K562 (cell line): ENCODE data around the gene FMN1. TPM values are rescaled to one million over a fixed set of nuclear protein-coding genes. Genes with fewer than 3 reads are reported as not detected.

ENCODE experiments used
- ATAC-seq: fragments of 200-7000 bp; cut with Tn5 transposase; 3 replicates; pipeline ENCODE4 v1.9.1; 2020; ENCODE audit warnings: moderate library complexity
- BruUV-seq: library from RNA; stranded (reverse); fragments of 400-500 nt; replicated peaks from 2 replicates; lab custom pipeline; 2021; lab: Mats Ljungman, UMichigan
- CTCF ChIA-PET: fragments of 300-600 bp; formaldehyde crosslinking; extraction: SDS; loops from one replicate; lab custom pipeline; 2021; ENCODE audit warnings: low intra/inter-chr PET ratio; lab: Yijun Ruan, JAX
- POLR2A ChIA-PET: fragments of 300-600, 350-650 bp; sonication (Branson Sonifier 250); formaldehyde crosslinking; extraction: SDS; loops from one replicate; lab custom pipeline; 2021; ENCODE audit warnings: antibody characterized with exemption, inconsistent platforms; lab: Yijun Ruan, JAX
- DNase-seq, 4 experiments: peaks; one replicate each; pipeline versions ENCODE4 v3.0.0 to v3.0.0-alpha.2; 2011 to 2018; ENCODE audit warnings: low spot score in 3 of 4, mixed read lengths in 3 of 4; ENCODE audit errors: extremely low read depth in 1 of 4
- FAIRE-seq: peaks from 2 replicates; lab custom pipeline; 2011; peaks lifted over from hg19 to GRCh38; lab: Jason Lieb, UNC
- H2AFZ ChIP-seq: 2 replicates; pipeline ENCODE4 v1.6.0; 2011; ENCODE audit warnings: low read depth, low read length, control low read depth, inconsistent platforms
- H3K27ac ChIP-seq: fragments of 200-600 bp; 3 replicates; pipeline ENCODE4 v1.8.0; 2011; ENCODE audit warnings: low read depth, mild to moderate bottlenecking, control low read depth, inconsistent platforms, low read length, moderate library complexity, mixed read lengths; ENCODE audit errors: extremely low read depth
- H3K27me3 ChIP-seq, 2 experiments: fragments of 300-600 bp in 1 of 2; 2 replicates in 1 of 2; 3 replicates in 1 of 2; pipeline versions ENCODE4 v1.6.0 to v1.8.0; 2011; ENCODE audit warnings: inconsistent platforms in 2 of 2, low read length in 2 of 2, mild to moderate bottlenecking in 1 of 2, mixed read lengths in 1 of 2, moderate library complexity in 1 of 2; ENCODE audit not compliant: control insufficient read depth in 2 of 2, insufficient read depth in 2 of 2
- H3K36me3 ChIP-seq: fragments of 300-600 bp; 3 replicates; pipeline ENCODE4 v1.8.0; 2011; ENCODE audit warnings: mild to moderate bottlenecking, low read length, inconsistent platforms; ENCODE audit not compliant: control insufficient read depth, insufficient read depth
- H3K4me1 ChIP-seq, 2 experiments: fragments of 200-600 bp in 1 of 2; replicated peaks in 1 of 2; 2 replicates in 1 of 2; 3 replicates in 1 of 2; pipeline versions ENCODE4 v1.5.1 to v1.8.0; 2011; ENCODE audit warnings: inconsistent platforms in 2 of 2, low read length in 2 of 2, mild to moderate bottlenecking in 1 of 2, mixed read lengths in 1 of 2, moderate library complexity in 1 of 2; ENCODE audit not compliant: control insufficient read depth in 2 of 2, insufficient read depth in 2 of 2
- H3K4me2 ChIP-seq: 2 replicates; pipeline ENCODE4 v1.6.1; 2011; ENCODE audit warnings: low read length, control low read depth, inconsistent platforms, mixed read lengths; ENCODE audit not compliant: insufficient read depth
- H3K4me3 ChIP-seq: fragments of 200-600 bp; sonication (generic), shearing (Covaris generic); 2 replicates; pipeline ENCODE4 v1.5.1; 2016; ENCODE audit warnings: control low read depth, inconsistent platforms
- H3K79me2 ChIP-seq: fragments of 200-600 bp; 3 replicates; pipeline ENCODE4 v1.8.0; 2011; ENCODE audit warnings: low read length, inconsistent platforms; ENCODE audit not compliant: control insufficient read depth, insufficient read depth
- H3K9ac ChIP-seq, 2 experiments: 2 replicates each; pipeline versions ENCODE4 v1.6.0 to v1.6.1; 2011; ENCODE audit warnings: low read depth in 2 of 2, low read length in 2 of 2, control low read depth in 1 of 2, inconsistent platforms in 1 of 2, mild to moderate bottlenecking in 1 of 2, mixed read lengths in 1 of 2; ENCODE audit not compliant: insufficient read depth in 1 of 2
- H3K9me1 ChIP-seq: one replicate; pipeline ENCODE4 v1.6.0; 2011; ENCODE audit warnings: inconsistent platforms, mild to moderate bottlenecking, low read length, moderate library complexity; ENCODE audit not compliant: control insufficient read depth, insufficient read depth
- H3K9me3 ChIP-seq: replicated peaks from 2 replicates; pipeline ENCODE4 v1.5.1; 2011; ENCODE audit warnings: low read depth, low read length, inconsistent platforms; ENCODE audit not compliant: control insufficient read depth, insufficient read depth
- H4K20me1 ChIP-seq: replicated peaks from 2 replicates; pipeline ENCODE4 v1.6.1; 2011; ENCODE audit warnings: low read length, inconsistent platforms, mixed read lengths; ENCODE audit not compliant: control insufficient read depth, insufficient read depth
- DNMT1 ChIP-seq: fragments of 450-650 bp; IDR thresholded peaks from 2 replicates; pipeline ENCODE4 v1.6.1; 2016; ENCODE audit warnings: antibody characterized with exemption, mild to moderate bottlenecking
- ETV6 ChIP-seq, 3 experiments: fragments of 150-350 bp in 1 of 3; sonication (generic) in 1 of 3; formaldehyde crosslinking in 1 of 3; IDR thresholded peaks; 2 replicates each; pipeline versions ENCODE4 v1.6.1 to v1.8.0; 2014 to 2022; ENCODE audit warnings: borderline replicate concordance in 2 of 3, low read depth in 2 of 3, antibody characterized with exemption in 1 of 3, low read length in 1 of 3, mild to moderate bottlenecking in 1 of 3, missing genetic modification reagents in 1 of 3
- GABPB1 ChIP-seq: sonication (generic); formaldehyde crosslinking; IDR thresholded peaks from 2 replicates; pipeline ENCODE4 v1.8.0; 2022; ENCODE audit warnings: mild to moderate bottlenecking, missing genetic modification reagents
- HDAC3 ChIP-seq: fragments of 450-650 bp; IDR thresholded peaks from 2 replicates; pipeline ENCODE4 v1.6.1; 2018; ENCODE audit warnings: borderline replicate concordance, mild to moderate bottlenecking, moderate library complexity; ENCODE audit not compliant: partially characterized antibody
- HOXB6 ChIP-seq: fragments of 250-450 bp; sonication (Bioruptor Pico); IDR thresholded peaks from 2 replicates; pipeline ENCODE4 v1.5.1; 2022; ENCODE audit warnings: mild to moderate bottlenecking, borderline replicate concordance
- JUND ChIP-seq, 2 experiments: IDR thresholded peaks; 2 replicates in 1 of 2; 3 replicates in 1 of 2; pipeline ENCODE4 v1.6.1; 2011; ENCODE audit warnings: borderline replicate concordance in 2 of 2, low read depth in 2 of 2, low read length in 2 of 2, improper control_type of control experiment in 1 of 2, missing biosample characterization in 1 of 2, missing genetic modification characterization in 1 of 2, missing genetic modification reagents in 1 of 2
- MECOM ChIP-seq: fragments of 250-450 bp; sonication (Bioruptor Pico); IDR thresholded peaks from 2 replicates; pipeline ENCODE4 v1.8.0; 2022; ENCODE audit warnings: inconsistent platforms
- MYC ChIP-seq, 2 experiments: fragments of 250-450 bp in 1 of 2; sonication (Bioruptor Pico) in 1 of 2; IDR thresholded peaks; 2 replicates each; pipeline versions ENCODE4 v1.5.1 to v1.6.1; 2012 to 2021; ENCODE audit warnings: low read depth in 2 of 2, borderline replicate concordance in 1 of 2, improper control_type of control experiment in 1 of 2, low read length in 1 of 2, mild to moderate bottlenecking in 1 of 2, moderate library complexity in 1 of 2
- NCOA2 ChIP-seq, 2 experiments: fragments of 450-650 bp; IDR thresholded peaks; 2 replicates each; pipeline ENCODE4 v1.6.1; 2018; ENCODE audit warnings: mild to moderate bottlenecking in 2 of 2, moderate library complexity in 1 of 2; ENCODE audit not compliant: partially characterized antibody in 2 of 2
- RBM22 ChIP-seq: fragments of 200-400 bp; formaldehyde crosslinking; IDR thresholded peaks from 2 replicates; pipeline ENCODE4 v1.6.1; 2018; ENCODE audit warnings: low read length, low read depth; ENCODE audit not compliant: poor library complexity, severe bottlenecking
- SNIP1 ChIP-seq: fragments of 450-650 bp; IDR thresholded peaks from 2 replicates; pipeline ENCODE4 v1.7.1; 2017; ENCODE audit warnings: low read depth, mild to moderate bottlenecking
- TSHZ1 ChIP-seq: fragments of 250-450 bp; sonication (Bioruptor Pico); IDR thresholded peaks from 2 replicates; pipeline ENCODE4 v1.4.0; 2020; ENCODE audit warnings: mild to moderate bottlenecking, moderate library complexity
- ZNF146 ChIP-seq: IDR thresholded peaks from one replicate; pipeline ENCODE4 v1.6.1; 2018; ENCODE audit warnings: missing compliant biosample characterization; ENCODE audit not compliant: unreplicated experiment
- WGBS: fragments of 100-300 bp; shearing (Covaris generic); methylation state at CpG from one replicate; pipeline ENCODE4 v1.1.6; 2016; ENCODE audit warnings: low coverage, mixed read lengths; ENCODE audit not compliant: insufficient coverage; ENCODE audit errors: missing lambda C conversion rate; 5-methylcytosine and 5-hydroxymethylcytosine counted together
- in situ Hi-C: fragments of 300-500 bp; cut with MboI; formaldehyde crosslinking; loops from 4 replicates; pipeline ENCODE4 v1.15.0; 2018; ENCODE audit warnings: inconsistent platforms, mixed read lengths
- intact Hi-C: fragments of 100-400 bp; cut with micrococcal nuclease; formaldehyde crosslinking; loops from 2 replicates; pipeline ENCODE4 v1.14.2; 2022
- polyA plus RNA-seq, 8 experiments: library from polyadenylated mRNA; depleted of rRNA in 4 of 8; stranded (reverse) in 5 of 8; unstranded in 3 of 8; fragments of >200 nt; fragmentation: Nextera tagmentation in 2 of 8; fragmentation: Illumina TruSeq in 1 of 8; extraction: Ambion mirVana in 2 of 8; extraction: Trizol in 1 of 8; gene quantifications; 2 replicates each; pipeline versions ENCODE4 v1.2.1 to v1.2.3, GENCODE V29; 2011 to 2014; ENCODE audit warnings: inconsistent platforms in 1 of 8, missing spikeins in 1 of 8
- total RNA-seq, 7 experiments: library from RNA; depleted of rRNA in 6 of 7; stranded (reverse); fragments of >200 nt in 6 of 7; fragmentation: Illumina TruSeq in 2 of 7; extraction: Trizol in 2 of 7; gene quantifications; 2 replicates each; pipeline versions ENCODE4 v1.2.1 to v1.2.3, GENCODE V29; 2011 to 2021; ENCODE audit warnings: low replicate concordance in 1 of 7

The FMN1 gene
- total and polyA plus RNA-seq, 9 of the 15 experiments (the other 6 are each of a cell fraction or from before 2014, with no cell fraction given) = 0.03 to 0.07 (median 0.04) TPM; not detected in 6

GRCh38 chr15:33096134-33096533, 98.4 kb downstream of the FMN1 start (continued):
- TF ChIP-seq GABPB1 (CRISPR knock-in tag) = no peak
- TF ChIP-seq ETV6 (IDR thresholded peaks at IDR 0.05; ENCODE audit: borderline replicate concordance in 1 of 2, low read depth in 2 of 2, low read length in 1 of 2) = no peak
- TF ChIP-seq ETV6 (CRISPR knock-in tag; IDR thresholded peaks at IDR 0.05; ENCODE audit: borderline replicate concordance) = no peak
- TF ChIP-seq HOXB6 = no peak
- no peak for TF ChIP-seq MECOM (CRISPR knock-in tag)
- no peak for TF ChIP-seq SNIP1
- no peak for TF ChIP-seq NCOA2 (IDR thresholded peaks at IDR 0.05; ENCODE audit: partially characterized antibody in 2 of 2)
- TF ChIP-seq RBM22 = no peak
- TF ChIP-seq HDAC3 = no peak

- Histone ChIP-seq H2AFZ (no peak overlapping the region), H3K4me2 (no peak overlapping the region), H3K79me2 (no peaks in the 10 kb centered on the region), H3K4me3 (no peak overlapping the region), H3K9me3 (no peaks in the 10 kb centered on the region), H3K9ac (no peak overlapping the region), H3K27me3 (peaks cover 0 to 6% of the 10 kb centered on the region in 2 experiments; a peak in 2 of 5 replicates), H3K9me1 (no peaks in the 10 kb centered on the region), H3K27ac (no peak overlapping the region), H4K20me1 (no peaks in the 10 kb centered on the region), H3K36me3 (no peaks in the 10 kb centered on the region), H3K4me1 (no peaks in the 10 kb centered on the region)
- no TSS peak for BruUV-seq
- TF ChIP-seq DNMT1 (no peak), JUND (IDR thresholded peaks at IDR 0.05; ENCODE audit: borderline replicate concordance, low read depth, low read length) (no peak), JUND (tag; IDR thresholded peaks at IDR 0.05; ENCODE audit: borderline replicate concordance, low read depth, low read length) (no peak), TSHZ1 (CRISPR knock-in tag) (no peak), ZNF146 (CRISPR knock-in tag) (no peak), MYC (IDR thresholded peaks at IDR 0.05; ENCODE audit: low read depth, low read length) (no peak), MYC (CRISPR knock-in tag; IDR thresholded peaks at IDR 0.05; ENCODE audit: borderline replicate concordance, low read depth) (no peak)
- no peak for ATAC-seq
- in situ Hi-C loops (no loop called here), intact Hi-C loops (no loop called here)
- ChIA-PET CTCF (no interaction called here), POLR2A (no interaction called here)
- DNase-seq = no peak
- WGBS = 0% methylated on average over 2 of the region's 2 CpGs
- FAIRE-seq = no peak
These were observed 98.9 kb downstream of the FMN1 start for GRCh38 chr15:33095641-33096040.
